Measurements from ENCODE around the gene ADAMTS17. TPM values are rescaled to one million over a fixed set of nuclear protein-coding genes. Genes with fewer than 3 reads are reported as not detected.

Gene ADAMTS17
- total RNA-seq, 1 donor from 2014 or later: 6.2 TPM

DNA sequence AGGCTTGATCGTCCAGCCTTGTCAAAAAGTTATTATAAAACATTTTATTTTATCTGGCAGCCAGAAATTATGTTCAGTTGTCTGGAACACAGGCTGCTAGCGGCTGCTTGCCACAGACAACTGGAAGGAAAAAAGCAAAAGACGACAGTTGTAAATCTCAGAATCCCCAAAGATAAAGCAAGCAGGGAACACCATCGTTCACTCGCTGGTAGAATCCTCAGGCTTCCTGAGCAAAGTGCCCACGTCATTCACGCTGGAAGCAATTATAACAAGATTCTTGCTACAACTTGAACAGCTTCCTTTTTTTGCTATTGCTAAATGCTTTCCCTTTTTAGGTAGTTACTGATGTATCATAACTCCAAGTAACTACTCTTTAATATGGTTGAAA is 33.6 kb downstream of the ADAMTS17 start:
- no peak overlapping the region for H3K27ac ChIP-seq
- DNase-seq: no peak
- ATAC-seq: no peak

DNA sequence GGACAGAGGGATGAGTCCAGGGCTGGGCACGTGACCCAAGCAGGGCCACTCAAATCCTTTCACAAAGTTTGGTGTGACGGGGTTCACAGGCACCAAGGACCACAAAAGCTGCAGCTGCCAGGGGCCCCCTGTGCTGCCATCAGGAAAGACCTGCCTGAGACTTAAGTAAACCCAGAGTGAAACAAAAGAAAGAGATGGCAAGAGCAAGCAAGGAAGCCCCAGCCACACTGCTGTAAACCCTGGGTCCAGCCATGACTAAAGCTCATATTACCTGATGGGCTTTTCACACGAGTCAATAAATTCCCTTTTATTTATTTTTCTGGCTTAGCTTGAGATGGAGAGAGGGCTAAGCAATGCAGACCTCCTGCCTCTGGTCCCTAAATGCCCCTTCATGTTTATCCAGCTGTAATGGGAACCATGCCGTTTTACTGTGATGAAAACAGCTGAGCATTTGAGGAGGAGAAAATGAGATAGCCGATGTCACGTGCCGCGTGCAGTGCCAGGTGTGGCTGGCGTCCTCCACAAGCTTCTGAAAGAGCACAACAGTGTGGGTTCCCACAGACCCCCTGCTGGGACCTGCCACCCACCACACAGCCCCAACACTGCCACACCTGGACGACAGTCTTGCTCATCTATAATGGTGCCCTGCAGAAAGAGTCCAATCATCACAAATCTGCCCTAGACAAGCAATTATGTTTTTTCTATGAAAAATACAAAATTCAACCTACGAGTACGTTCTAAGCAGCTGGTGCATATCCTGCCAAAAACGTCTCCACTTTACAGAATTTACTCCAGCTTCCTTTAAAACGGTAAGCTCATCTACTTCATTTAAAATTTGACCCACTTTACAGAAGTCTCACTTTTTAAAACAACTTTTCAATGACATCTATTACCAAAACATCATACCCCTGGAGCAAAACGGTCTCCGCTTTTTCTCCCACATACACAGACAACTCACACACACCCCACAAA is 34.2 kb downstream of the ADAMTS17 start:
- DNase-seq: no peak
- Histone ChIP-seq H3K4me3 (no peak overlapping the region), H3K36me3 (no peaks in the 10 kb centered on the region), H3K9me3 (no peaks in the 10 kb centered on the region), H3K27me3 (no peaks in the 10 kb centered on the region), H3K4me1 (no peaks in the 10 kb centered on the region), H3K27ac (no peak overlapping the region)
- TF ChIP-seq, protein P1, sequence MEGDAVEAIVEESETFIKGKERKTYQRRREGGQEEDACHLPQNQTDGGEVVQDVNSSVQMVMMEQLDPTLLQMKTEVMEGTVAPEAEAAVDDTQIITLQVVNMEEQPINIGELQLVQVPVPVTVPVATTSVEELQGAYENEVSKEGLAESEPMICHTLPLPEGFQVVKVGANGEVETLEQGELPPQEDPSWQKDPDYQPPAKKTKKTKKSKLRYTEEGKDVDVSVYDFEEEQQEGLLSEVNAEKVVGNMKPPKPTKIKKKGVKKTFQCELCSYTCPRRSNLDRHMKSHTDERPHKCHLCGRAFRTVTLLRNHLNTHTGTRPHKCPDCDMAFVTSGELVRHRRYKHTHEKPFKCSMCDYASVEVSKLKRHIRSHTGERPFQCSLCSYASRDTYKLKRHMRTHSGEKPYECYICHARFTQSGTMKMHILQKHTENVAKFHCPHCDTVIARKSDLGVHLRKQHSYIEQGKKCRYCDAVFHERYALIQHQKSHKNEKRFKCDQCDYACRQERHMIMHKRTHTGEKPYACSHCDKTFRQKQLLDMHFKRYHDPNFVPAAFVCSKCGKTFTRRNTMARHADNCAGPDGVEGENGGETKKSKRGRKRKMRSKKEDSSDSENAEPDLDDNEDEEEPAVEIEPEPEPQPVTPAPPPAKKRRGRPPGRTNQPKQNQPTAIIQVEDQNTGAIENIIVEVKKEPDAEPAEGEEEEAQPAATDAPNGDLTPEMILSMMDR (IDR thresholded peaks at IDR 0.05): no peak
- no peak for ATAC-seq
- intact Hi-C loops (cut with DNase I): no loop called here

More for the DNA sequence above, 33.6 kb downstream of the ADAMTS17 start:
- intact Hi-C loops (cut with DNase I): no loop called here
- Histone ChIP-seq H3K36me3 (no peaks in the 10 kb centered on the region), H3K9me3 (no peaks in the 10 kb centered on the region), H3K4me1 (no peaks in the 10 kb centered on the region), H3K4me3 (no peak overlapping the region), H3K27me3 (no peaks in the 10 kb centered on the region)
- TF ChIP-seq, protein P1 (IDR thresholded peaks at IDR 0.05): no peak

DNA sequence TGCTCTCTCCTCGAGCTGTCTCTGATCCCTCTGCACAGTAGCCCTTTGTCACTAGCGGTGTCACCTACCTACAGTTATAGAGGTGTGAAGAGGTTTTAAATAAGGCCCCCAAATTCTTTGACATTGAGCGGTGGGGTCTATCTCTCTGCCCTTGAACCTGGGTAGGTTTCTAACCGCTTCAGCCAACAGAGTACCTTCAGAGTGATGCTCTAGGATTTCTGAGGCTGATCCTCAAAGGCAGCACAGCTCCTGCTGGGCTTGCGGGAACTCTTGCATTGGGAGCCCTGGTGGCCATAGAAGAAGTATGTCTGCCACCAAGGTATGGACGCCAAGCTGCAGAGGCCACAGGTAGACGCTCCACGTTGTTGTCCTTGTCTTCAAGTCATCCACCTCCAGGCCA is 35.7 kb downstream of the ADAMTS17 start:
- DNase-seq: no peak
- intact Hi-C loops (cut with DNase I): no loop called here
- ATAC-seq: no peak
- H3K9me3 ChIP-seq: no peaks in the 10 kb centered on the region
- H3K27me3 ChIP-seq: no peaks in the 10 kb centered on the region
- no peaks in the 10 kb centered on the region for H3K4me1 ChIP-seq
- H3K4me3 ChIP-seq: no peak overlapping the region
- TF ChIP-seq, protein P1 (IDR thresholded peaks at IDR 0.05): no peak
- H3K27ac ChIP-seq: no peak overlapping the region
- H3K36me3 ChIP-seq: no peaks in the 10 kb centered on the region

DNA sequence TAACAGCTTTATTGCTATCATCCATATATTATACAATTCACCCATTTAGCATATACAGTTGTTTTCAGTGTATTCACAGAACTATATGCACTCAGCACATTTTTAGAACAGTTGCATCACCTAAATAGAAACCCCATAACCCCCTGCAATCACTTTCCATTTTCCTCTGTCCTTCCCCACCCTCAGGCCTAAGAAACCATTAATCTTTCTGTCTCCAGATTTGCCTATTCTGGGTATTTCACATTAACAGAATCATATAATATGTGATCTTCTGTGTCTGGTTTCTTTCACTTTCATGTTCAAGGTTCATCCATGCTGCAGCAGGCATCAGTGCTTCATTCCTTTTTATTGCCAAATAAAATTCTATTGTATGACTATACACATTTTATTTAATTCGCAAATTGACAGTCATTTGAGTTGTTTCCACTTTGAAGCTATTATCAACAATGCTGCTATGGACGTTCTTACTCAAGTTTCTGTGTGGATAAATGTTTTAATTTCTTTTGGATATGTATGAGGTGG is 39.8 kb downstream of the ADAMTS17 start:
- Histone ChIP-seq H3K4me1 (no peaks in the 10 kb centered on the region), H3K36me3 (no peaks in the 10 kb centered on the region), H3K9me3 (no peaks in the 10 kb centered on the region), H3K4me3 (no peak overlapping the region), H3K27ac (no peak overlapping the region), H3K27me3 (no peaks in the 10 kb centered on the region)
- intact Hi-C loops (cut with DNase I): no loop called here
- ATAC-seq (no peak), DNase-seq (no peak)
- TF ChIP-seq, protein P1 (IDR thresholded peaks at IDR 0.05): no peak

DNA sequence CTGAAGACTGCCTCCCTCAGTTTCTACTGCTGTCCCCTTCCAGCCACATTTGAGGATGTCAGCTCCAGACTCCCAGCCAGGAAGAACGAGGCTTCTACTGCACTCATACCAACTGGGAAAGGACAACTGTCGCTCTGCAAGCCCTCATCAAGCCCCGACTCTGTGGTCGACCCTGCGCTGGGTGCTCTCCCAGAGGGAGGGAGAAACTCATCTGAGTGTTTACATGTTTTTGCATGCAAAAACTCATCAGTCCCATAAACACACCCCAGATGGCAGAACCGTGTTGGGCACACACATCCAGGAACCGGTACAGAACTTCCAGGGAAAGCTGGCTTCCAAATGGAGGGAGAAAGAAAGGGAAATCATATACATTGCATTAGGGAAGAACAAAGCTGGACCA is 43.5 kb downstream of the ADAMTS17 start:
- no peak for DNase-seq
- TF ChIP-seq, protein P1 (IDR thresholded peaks at IDR 0.05): no peak

More for the DNA sequence above, 43.5 kb downstream of the ADAMTS17 start:
- H3K27me3 ChIP-seq: no peaks in the 10 kb centered on the region
- H3K27ac ChIP-seq: no peak overlapping the region
- no peaks in the 10 kb centered on the region for H3K4me1 ChIP-seq
- ATAC-seq: no peak
- intact Hi-C loops (cut with DNase I): no loop called here
- no peaks in the 10 kb centered on the region for H3K36me3 ChIP-seq
- H3K4me3 ChIP-seq: no peak overlapping the region
- no peaks in the 10 kb centered on the region for H3K9me3 ChIP-seq
